ENCODE measurements around the gene SNX27. TPM values are rescaled to one million over a fixed set of nuclear protein-coding genes. Genes with fewer than 3 reads are reported as not detected.

SNX27 gene
- total and polyA plus RNA-seq, 2 donors (not counting 1 experiment from before 2014, with no cell fraction given), result 13.5 to 45.6 TPM

DNA sequence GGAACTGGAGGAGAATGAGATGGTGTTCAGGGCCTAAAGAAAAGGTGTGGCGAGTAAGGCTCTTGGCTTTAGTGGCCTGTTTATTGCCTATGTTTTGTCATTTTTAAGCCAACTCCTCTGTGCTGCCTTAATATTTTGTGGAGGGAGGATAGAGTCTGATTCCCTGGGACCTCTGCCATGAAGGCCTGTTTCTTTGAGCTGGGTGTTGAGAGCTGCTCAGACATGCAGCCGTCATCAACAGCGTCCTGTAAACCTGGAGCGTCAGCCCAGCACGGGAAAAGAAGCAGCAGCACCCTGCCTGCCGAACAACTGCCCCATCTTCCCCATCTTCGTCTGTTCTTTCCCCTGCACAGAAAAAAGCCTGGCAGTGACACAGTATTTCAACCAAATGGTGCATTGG is 27.1 kb upstream of the SNX27 start:
- no peaks in the 10 kb centered on the region for H3K36me3 ChIP-seq (replicated peaks in 1 of 2; ENCODE audit: control extremely low read depth in 1 of 2, control insufficient read depth in 1 of 2, extremely low read depth in 1 of 2, insufficient read depth in 2 of 2, low read length in 1 of 2)
- no peak overlapping the region for H3K9ac ChIP-seq (ENCODE audit: low read length)
- H3K4me2 ChIP-seq (replicated peaks; ENCODE audit: low read depth, low read length, poor library complexity, severe bottlenecking), result no peak overlapping the region
- no peak for TF ChIP-seq EZH2 (IDR thresholded peaks at IDR 0.05; ENCODE audit: borderline replicate concordance, insufficient read depth, low read depth, low read length, poor library complexity, severe bottlenecking)
- TF ChIP-seq, protein P1, sequence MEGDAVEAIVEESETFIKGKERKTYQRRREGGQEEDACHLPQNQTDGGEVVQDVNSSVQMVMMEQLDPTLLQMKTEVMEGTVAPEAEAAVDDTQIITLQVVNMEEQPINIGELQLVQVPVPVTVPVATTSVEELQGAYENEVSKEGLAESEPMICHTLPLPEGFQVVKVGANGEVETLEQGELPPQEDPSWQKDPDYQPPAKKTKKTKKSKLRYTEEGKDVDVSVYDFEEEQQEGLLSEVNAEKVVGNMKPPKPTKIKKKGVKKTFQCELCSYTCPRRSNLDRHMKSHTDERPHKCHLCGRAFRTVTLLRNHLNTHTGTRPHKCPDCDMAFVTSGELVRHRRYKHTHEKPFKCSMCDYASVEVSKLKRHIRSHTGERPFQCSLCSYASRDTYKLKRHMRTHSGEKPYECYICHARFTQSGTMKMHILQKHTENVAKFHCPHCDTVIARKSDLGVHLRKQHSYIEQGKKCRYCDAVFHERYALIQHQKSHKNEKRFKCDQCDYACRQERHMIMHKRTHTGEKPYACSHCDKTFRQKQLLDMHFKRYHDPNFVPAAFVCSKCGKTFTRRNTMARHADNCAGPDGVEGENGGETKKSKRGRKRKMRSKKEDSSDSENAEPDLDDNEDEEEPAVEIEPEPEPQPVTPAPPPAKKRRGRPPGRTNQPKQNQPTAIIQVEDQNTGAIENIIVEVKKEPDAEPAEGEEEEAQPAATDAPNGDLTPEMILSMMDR (IDR thresholded peaks at IDR 0.05), result no peak
- H3K4me3 Mint-ChIP-seq, result no peak overlapping the region
- no peak overlapping the region for H2AFZ ChIP-seq (ENCODE audit: insufficient read depth, low read depth, low read length, poor library complexity, severe bottlenecking)
- no peak overlapping the region for H3K27ac ChIP-seq (ENCODE audit: low read length in 2 of 2)
- H3K9me3 ChIP-seq (ENCODE audit: control extremely low read depth in 1 of 3, control insufficient read depth in 2 of 3, insufficient read depth in 1 of 3, low read length in 2 of 3), result no peaks in the 10 kb centered on the region
- H3K79me2 ChIP-seq (ENCODE audit: control insufficient read depth, insufficient read depth, low read length), result no peaks in the 10 kb centered on the region
- no peak overlapping the region for H3K4me3 ChIP-seq (ENCODE audit: control extremely low read depth in 1 of 5, extremely low read depth in 1 of 5, insufficient read depth in 1 of 5, low read depth in 2 of 5, low read length in 4 of 5)
- no peak for ATAC-seq (ENCODE audit: low read depth)
- no peak for DNase-seq
- WGBS (ENCODE audit: insufficient coverage), result 99% methylated on average over 7 of the region's 7 CpGs
- H3K27me3 ChIP-seq (replicated peaks in 1 of 4; ENCODE audit: control extremely low read depth in 1 of 4, control insufficient read depth in 3 of 4, insufficient read depth in 4 of 4, low read length in 3 of 4), result no peaks in the 10 kb centered on the region
- ChIA-PET POLR2A (no interaction called here), CTCF (no interaction called here)
- intact Hi-C loops (cut with micrococcal nuclease), result no loop called here
- H3K4me1 Mint-ChIP-seq, result no peaks in the 10 kb centered on the region
- no peaks in the 10 kb centered on the region for H4K20me1 ChIP-seq (ENCODE audit: control insufficient read depth, insufficient read depth, low read length, poor library complexity, severe bottlenecking)
- peaks cover 4% of the 10 kb centered on the region for H3K27me3 Mint-ChIP-seq
- H3K27ac Mint-ChIP-seq, result no peak overlapping the region
- no peaks in the 10 kb centered on the region for H3K4me1 ChIP-seq (ENCODE audit: control insufficient read depth in 2 of 2, insufficient read depth in 2 of 2, low read length in 2 of 2)
- no peaks in the 10 kb centered on the region for H3K9me3 Mint-ChIP-seq (ENCODE audit: insufficient read depth)

DNA sequence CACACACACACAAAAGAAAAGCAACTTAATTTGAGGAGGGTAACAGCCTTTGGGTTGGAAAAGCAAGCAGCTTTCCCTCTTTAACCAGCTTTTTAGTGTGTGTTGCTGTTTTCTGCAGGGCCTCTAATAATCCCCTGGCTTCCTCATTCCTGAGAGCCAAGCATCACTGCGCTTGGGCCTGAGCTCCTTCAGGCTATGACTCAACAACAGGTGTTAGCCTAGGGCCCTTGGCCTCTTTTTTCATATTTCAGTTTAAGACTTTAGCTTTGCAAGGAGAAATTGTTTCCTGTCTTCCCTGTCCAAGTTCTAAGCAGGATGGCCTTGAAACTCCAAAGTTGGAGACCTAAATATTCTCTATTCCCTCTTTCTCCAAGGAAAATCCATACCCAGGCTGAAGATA is 26.2 kb upstream of the SNX27 start:
- ChIA-PET POLR2A (no interaction called here), CTCF (no interaction called here)
- Histone ChIP-seq H3K27ac (ENCODE audit: low read length in 2 of 2) (no peak overlapping the region), H3K27me3 (replicated peaks in 1 of 4; ENCODE audit: control extremely low read depth in 1 of 4, control insufficient read depth in 3 of 4, insufficient read depth in 4 of 4, low read length in 3 of 4) (no peaks in the 10 kb centered on the region), H3K9me3 (ENCODE audit: control extremely low read depth in 1 of 3, control insufficient read depth in 2 of 3, insufficient read depth in 1 of 3, low read length in 2 of 3) (peaks cover 0 to under 1% (median 0%) of the 10 kb centered on the region in 3 donors), H3K9ac (ENCODE audit: low read length) (no peak overlapping the region), H2AFZ (ENCODE audit: insufficient read depth, low read depth, low read length, poor library complexity, severe bottlenecking) (no peak overlapping the region), H3K36me3 (replicated peaks in 1 of 2; ENCODE audit: control extremely low read depth in 1 of 2, control insufficient read depth in 1 of 2, extremely low read depth in 1 of 2, insufficient read depth in 2 of 2, low read length in 1 of 2) (no peaks in the 10 kb centered on the region), H3K4me3 (ENCODE audit: control extremely low read depth in 1 of 5, extremely low read depth in 1 of 5, insufficient read depth in 1 of 5, low read depth in 2 of 5, low read length in 4 of 5) (no peak overlapping the region), H3K4me2 (replicated peaks; ENCODE audit: low read depth, low read length, poor library complexity, severe bottlenecking) (no peak overlapping the region), H4K20me1 (ENCODE audit: control insufficient read depth, insufficient read depth, low read length, poor library complexity, severe bottlenecking) (no peaks in the 10 kb centered on the region), H3K79me2 (ENCODE audit: control insufficient read depth, insufficient read depth, low read length) (no peaks in the 10 kb centered on the region), H3K4me1 (ENCODE audit: control insufficient read depth in 2 of 2, insufficient read depth in 2 of 2, low read length in 2 of 2) (no peaks in the 10 kb centered on the region)
- no peak overlapping the region for H3K4me3 Mint-ChIP-seq
- 60% methylated on average over 1 of the region's 1 CpG for WGBS (ENCODE audit: insufficient coverage)
- no peak for DNase-seq
- H3K27ac Mint-ChIP-seq, result no peak overlapping the region
- intact Hi-C loops (cut with micrococcal nuclease), result no loop called here
- no peaks in the 10 kb centered on the region for H3K4me1 Mint-ChIP-seq
- TF ChIP-seq, protein P1 (IDR thresholded peaks at IDR 0.05), result no peak
- TF ChIP-seq EZH2 (IDR thresholded peaks at IDR 0.05; ENCODE audit: borderline replicate concordance, insufficient read depth, low read depth, low read length, poor library complexity, severe bottlenecking), result no peak
- ATAC-seq (ENCODE audit: low read depth), result no peak
- H3K9me3 Mint-ChIP-seq (ENCODE audit: insufficient read depth), result peaks cover 3% of the 10 kb centered on the region
- peaks cover 9% of the 10 kb centered on the region for H3K27me3 Mint-ChIP-seq

Measured in B cell (primary cell).